ENCODE measurements around the gene SMOC1. TPM values are rescaled to one million over a fixed set of nuclear protein-coding genes. Genes with fewer than 3 reads are reported as not detected.

The SMOC1 gene
- total and polyA plus RNA-seq, 7 donors: 0.27 to 1.3 (median 0.74) TPM; not detected in 3

DNA sequence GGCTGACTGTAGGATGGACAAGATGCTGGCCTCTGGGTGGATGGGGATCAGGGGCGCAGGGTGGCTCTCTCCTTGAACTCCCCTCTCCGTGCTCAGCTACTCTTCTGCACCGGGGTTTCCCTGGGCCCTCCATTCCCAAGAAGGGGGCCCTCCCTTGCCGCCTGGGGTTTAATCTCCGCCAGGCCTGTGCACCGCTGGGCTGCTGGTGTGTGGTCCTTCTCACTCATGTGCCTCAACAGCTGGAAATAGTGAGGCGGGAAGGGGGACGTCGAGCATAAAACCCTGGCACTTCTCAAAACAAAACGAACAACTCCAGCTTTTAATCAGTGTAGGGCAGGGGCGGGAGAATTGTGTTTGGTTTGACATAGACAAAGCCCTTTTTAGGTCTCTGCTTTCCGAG is 19.0 kb upstream of the SMOC1 start:
- no peaks in the 10 kb centered on the region for H3K4me1 ChIP-seq
- no peak overlapping the region for H3K4me3 ChIP-seq
- H3K36me3 ChIP-seq: no peaks in the 10 kb centered on the region
- peaks cover 0 to 8% (median 2%) of the 10 kb centered on the region in 4 donors for H3K9me3 ChIP-seq
- no peak for DNase-seq
- TF ChIP-seq, protein P1, sequence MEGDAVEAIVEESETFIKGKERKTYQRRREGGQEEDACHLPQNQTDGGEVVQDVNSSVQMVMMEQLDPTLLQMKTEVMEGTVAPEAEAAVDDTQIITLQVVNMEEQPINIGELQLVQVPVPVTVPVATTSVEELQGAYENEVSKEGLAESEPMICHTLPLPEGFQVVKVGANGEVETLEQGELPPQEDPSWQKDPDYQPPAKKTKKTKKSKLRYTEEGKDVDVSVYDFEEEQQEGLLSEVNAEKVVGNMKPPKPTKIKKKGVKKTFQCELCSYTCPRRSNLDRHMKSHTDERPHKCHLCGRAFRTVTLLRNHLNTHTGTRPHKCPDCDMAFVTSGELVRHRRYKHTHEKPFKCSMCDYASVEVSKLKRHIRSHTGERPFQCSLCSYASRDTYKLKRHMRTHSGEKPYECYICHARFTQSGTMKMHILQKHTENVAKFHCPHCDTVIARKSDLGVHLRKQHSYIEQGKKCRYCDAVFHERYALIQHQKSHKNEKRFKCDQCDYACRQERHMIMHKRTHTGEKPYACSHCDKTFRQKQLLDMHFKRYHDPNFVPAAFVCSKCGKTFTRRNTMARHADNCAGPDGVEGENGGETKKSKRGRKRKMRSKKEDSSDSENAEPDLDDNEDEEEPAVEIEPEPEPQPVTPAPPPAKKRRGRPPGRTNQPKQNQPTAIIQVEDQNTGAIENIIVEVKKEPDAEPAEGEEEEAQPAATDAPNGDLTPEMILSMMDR (IDR thresholded peaks at IDR 0.05): no peak
- no peak for TF ChIP-seq POLR2A (IDR thresholded peaks at IDR 0.05)
- no peak for TF ChIP-seq POLR2AphosphoS5 (IDR thresholded peaks at IDR 0.05)
- TF ChIP-seq EP300 (IDR thresholded peaks at IDR 0.05): no peak
- H3K27me3 ChIP-seq: no peaks in the 10 kb centered on the region
- 65 to 79% methylated on average over 12 of the region's 12 CpGs for WGBS, 2 donors
- intact Hi-C loops (cut with DNase I): no loop called here
- H3K27ac ChIP-seq: no peak overlapping the region

DNA sequence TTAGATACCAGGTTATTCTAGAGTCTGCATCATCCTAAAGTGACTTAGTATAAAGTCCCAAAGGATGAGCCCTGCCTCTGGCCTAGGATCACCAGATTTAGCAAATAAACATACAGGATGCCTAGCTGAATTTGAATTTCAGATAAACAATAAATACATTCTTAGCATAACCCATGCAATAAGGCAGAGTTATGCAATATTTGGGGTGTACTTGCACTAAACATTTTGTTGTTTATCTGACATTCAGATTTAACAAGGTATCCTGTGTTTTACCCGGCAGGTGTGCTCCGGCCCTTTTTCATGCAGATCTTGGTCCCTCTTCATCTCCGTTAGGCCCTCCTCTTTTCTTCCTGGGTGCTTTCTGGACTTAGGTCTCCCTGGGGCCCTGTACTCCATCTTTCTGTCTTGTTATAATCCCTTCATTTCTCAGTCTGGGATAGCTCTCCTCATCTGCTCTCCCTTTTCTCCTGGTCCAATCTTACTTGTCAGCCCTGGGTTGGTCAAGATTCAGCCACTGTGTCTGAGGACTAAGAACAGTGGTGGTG is 18.1 kb upstream of the SMOC1 start:
- no peak for TF ChIP-seq POLR2AphosphoS5 (IDR thresholded peaks at IDR 0.05)
- TF ChIP-seq EP300 (IDR thresholded peaks at IDR 0.05): no peak
- TF ChIP-seq POLR2A (IDR thresholded peaks at IDR 0.05): no peak
- TF ChIP-seq, protein P1 (IDR thresholded peaks at IDR 0.05): no peak
- intact Hi-C loops (cut with DNase I): no loop called here
- Histone ChIP-seq H3K4me1 (no peaks in the 10 kb centered on the region), H3K27me3 (no peaks in the 10 kb centered on the region), H3K36me3 (no peaks in the 10 kb centered on the region), H3K27ac (no peak overlapping the region), H3K9me3 (peaks cover 0 to 8% (median 2%) of the 10 kb centered on the region in 4 donors), H3K4me3 (no peak overlapping the region)
- DNase-seq: no peak
- 78 to 93% methylated on average over 3 of the region's 3 CpGs for WGBS, 2 donors

DNA sequence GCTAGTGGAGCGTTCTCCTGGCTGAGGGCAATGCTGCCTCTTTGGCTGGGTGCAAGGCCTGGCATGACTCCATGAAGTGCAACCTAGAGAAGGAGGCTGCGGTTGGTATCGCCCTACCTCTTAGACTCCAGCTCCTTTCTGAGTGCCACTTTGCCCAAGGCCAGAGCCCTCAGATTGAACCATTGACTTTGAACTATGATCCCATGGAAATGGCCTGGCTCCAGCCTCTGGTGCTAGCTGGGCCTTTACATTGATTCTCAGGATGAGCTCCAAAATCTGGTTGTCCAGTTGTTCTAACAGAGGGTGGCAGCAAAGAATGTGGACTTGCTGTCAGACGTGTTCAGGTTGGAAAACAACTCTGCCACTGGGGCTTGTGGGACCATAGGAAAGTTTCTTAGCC is 16.1 kb upstream of the SMOC1 start:
- intact Hi-C loops (cut with DNase I): no loop called here
- DNase-seq: no peak
- H3K27ac ChIP-seq: no peak overlapping the region
- no peaks in the 10 kb centered on the region for H3K36me3 ChIP-seq
- H3K4me1 ChIP-seq: no peaks in the 10 kb centered on the region
- H3K27me3 ChIP-seq: no peaks in the 10 kb centered on the region
- TF ChIP-seq EP300 (IDR thresholded peaks at IDR 0.05) (no peak), POLR2A (IDR thresholded peaks at IDR 0.05) (no peak)
- TF ChIP-seq, protein P1 (IDR thresholded peaks at IDR 0.05): no peak
- H3K9me3 ChIP-seq: peaks cover 0 to 8% (median 2%) of the 10 kb centered on the region in 4 donors
- H3K4me3 ChIP-seq: no peak overlapping the region
- 88 to 92% methylated on average over 4 of the region's 4 CpGs for WGBS, 2 donors

DNA sequence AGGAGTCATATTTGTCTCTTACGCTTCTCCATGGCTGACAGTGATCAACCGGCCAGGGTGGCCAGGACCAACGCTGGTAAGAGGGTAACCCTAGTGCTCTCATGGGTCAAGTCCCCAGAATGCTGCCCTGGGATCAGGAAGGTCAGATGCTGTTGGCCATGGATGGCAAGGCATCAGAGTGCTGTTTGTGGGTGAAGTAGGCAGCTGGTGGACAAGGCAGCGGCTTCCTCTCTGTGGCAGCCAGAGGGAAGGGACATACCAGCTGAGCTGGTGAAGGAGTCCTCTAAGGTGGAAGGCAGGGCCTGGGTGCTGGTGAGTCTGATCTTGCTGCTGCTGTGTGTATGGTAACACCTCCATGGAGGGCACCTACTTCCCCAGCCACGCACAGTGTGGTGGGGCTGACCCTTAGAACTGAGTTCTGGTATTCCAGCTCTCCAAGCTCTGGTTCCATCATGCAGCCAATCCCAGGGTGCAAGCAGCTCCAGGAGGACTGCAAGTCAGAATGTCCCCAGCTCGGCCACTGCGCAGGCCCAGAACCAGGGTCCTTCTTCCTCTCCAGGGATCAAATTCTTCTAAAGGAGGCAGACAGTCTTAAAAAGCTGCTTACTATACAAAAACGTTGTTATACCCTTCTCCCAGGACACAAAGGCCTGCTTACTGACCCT is 13.4 kb upstream of the SMOC1 start:
- no peak overlapping the region for H3K27ac ChIP-seq
- peaks cover 0 to 8% (median 2%) of the 10 kb centered on the region in 4 donors for H3K9me3 ChIP-seq
- WGBS, 2 donors: 84 to 86% methylated on average over 8 of the region's 8 CpGs
- intact Hi-C loops (cut with DNase I): no loop called here
- no peaks in the 10 kb centered on the region for H3K27me3 ChIP-seq
- no peaks in the 10 kb centered on the region for H3K4me1 ChIP-seq
- H3K4me3 ChIP-seq: no peak overlapping the region
- DNase-seq: no peak
- no peaks in the 10 kb centered on the region for H3K36me3 ChIP-seq
- TF ChIP-seq POLR2A (IDR thresholded peaks at IDR 0.05) (no peak), EP300 (IDR thresholded peaks at IDR 0.05) (no peak), POLR2AphosphoS5 (IDR thresholded peaks at IDR 0.05) (no peak)
- TF ChIP-seq, protein P1 (IDR thresholded peaks at IDR 0.05): no peak

Data from sigmoid colon (tissue), 7 donors.